NOMO-1 treated with dmso at 0.1 percent for 144 hours (cell line): ENCODE results near the gene AGAP1.

Experiments used
- DNase-seq: peaks from one replicate; lab custom pipeline; 2025; ENCODE audit not compliant: unreplicated experiment; lab: John Stamatoyannopoulos, UW

Gene AGAP1

DNA sequence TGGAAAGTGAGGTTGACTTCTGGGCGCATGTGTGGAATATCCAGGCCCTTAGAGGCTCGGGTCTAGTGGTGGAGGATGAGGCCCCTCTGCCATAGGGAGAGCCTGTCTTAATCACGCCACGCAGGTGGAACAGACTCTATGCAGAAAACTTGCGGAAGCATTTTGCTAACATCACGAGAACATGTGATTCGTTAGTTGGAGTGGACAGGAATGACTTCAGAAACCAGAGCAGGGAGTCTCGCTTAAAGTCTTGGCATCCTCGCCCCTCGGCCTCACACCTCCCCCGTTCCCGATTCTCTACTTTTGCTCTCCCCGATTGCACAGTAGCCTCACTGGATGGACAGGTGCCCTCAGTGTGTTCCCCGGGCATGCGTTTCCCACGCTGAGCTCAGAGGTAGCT is 340.9 kb downstream of the AGAP1 start:
- no peak for DNase-seq

- DNase-seq: no peak
Measured at GRCh38 chr2:235835810-235836209, 342.0 kb downstream of the AGAP1 start.

- DNase-seq: no peak
Measured at GRCh38 chr2:235836491-235836911, 342.7 kb downstream of the AGAP1 start.

- no peak for DNase-seq
Measured at GRCh38 chr2:235839226-235839625, 345.4 kb downstream of the AGAP1 start.

DNA sequence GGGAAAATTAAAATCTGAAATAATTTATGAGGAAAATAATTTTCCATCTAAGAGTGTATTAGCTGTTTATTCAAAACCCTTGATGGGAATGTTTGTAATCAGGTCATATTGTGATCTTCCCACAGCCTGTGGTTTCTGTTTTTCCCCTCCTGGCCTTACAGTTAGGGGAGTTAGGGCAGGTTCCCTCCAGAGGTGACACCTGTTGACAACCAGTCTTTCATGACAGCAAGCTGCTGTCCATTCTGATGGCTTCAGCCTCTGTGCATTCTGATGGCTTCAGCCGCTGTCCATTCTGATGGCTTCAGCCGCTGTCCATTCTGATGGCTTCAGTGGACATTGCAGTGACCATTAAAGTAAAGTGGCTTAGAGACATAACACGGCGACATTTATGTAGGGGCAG is 346.1 kb downstream of the AGAP1 start:
- DNase-seq: no peak

- no peak for DNase-seq
Measured at GRCh38 chr2:235841863-235842262, 348.0 kb downstream of the AGAP1 start.

DNA sequence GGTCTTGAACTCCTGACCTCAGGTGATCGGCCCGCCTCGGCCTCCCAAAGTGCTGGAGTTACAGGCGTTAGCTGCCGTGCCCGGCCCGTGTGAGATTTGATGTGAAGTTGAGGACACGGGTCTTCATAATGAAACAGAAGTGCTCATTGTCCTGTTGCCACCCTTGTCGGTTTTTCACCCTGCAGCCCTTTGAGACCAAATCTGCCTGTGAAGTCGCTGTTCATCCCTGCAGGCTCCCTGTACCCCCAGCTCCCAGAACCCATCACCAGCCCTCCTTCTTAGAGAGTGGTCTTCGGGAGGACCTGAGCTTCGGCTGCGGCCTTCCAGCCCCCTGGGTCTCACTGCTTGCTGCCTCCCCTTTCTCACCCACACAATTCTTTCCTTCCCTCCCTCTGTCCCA is 349.1 kb downstream of the AGAP1 start:
- DNase-seq: no peak

DNA sequence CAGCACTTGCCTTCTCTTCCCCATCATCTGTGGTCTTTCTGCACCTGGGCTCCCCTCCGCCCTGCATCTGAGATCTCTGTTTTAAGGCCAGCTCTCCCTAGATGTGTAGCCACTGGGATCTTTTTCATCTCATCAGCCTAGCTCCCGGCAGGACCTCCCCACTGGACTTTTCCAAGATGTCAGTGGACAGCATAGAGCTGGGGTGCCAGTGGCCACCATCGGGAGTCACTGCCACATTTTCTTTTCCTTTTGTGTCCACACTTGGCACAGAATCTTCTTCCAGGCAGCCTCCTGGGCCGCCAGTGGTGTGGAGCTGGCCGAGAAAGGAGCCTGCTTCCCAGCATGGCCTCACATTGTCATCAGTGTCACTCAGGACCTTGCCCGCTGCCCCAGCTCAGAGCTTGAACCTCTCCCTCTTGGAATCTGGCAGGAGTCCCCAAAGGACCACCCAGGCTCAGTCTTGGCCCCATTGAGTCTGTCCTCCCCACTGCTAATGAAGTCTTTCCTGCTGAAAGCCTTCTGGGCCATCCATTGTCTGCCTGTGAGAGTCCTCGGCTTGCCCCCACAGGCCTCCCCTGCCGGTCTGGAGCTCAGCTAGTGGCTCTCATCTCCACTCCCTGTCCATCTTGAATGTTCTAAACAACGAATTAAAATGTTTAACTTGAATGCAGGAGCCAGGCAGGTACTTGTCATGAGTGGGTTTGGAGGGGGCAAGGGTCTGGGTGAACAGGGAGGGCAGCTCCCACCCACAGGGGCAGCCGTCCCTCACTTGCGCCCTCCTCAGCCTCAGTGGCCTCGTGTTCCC is 349.9 kb downstream of the AGAP1 start:
- no peak for DNase-seq

- DNase-seq: no peak
Measured at GRCh38 chr2:235844561-235844960, 350.7 kb downstream of the AGAP1 start.

DNA sequence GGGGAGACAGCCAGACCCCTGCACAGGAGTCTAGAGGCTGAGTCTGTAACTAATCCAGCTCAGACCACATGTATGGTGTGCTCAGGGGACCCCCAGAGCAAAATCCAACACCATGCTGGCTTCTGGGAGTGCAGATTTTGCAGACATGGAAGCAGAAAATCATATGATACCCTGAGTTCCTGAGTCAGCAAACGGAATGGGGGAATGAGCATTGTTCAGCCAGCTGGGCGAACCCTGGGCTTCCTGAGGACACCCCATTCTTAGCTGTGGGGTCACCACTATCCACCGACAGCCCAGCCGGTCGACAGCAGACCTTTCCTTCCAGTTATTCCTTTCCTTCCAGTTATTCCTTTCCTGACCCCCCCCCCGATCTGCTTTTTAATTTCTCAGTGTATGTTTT is 351.4 kb downstream of the AGAP1 start:
- no peak for DNase-seq

DNA sequence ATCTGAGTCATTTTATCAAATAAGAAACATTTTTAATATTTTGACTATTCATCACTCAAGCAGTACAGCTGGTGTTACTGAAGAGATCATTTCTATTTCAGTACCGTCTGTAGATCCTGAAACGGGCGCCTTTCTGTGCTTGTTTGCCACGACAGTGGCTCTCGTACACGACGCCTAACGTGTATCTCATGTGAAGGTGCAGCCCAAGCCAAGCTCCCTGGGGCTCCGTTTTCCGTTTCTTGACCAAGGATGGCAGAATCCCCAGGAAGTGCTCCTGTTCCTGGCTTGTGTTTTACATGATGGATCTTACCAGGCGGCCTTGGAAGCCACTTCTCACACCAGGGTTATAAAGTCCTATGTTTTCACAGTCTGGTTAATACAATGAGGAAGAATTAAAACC is 353.7 kb downstream of the AGAP1 start:
- no peak for DNase-seq

DNA sequence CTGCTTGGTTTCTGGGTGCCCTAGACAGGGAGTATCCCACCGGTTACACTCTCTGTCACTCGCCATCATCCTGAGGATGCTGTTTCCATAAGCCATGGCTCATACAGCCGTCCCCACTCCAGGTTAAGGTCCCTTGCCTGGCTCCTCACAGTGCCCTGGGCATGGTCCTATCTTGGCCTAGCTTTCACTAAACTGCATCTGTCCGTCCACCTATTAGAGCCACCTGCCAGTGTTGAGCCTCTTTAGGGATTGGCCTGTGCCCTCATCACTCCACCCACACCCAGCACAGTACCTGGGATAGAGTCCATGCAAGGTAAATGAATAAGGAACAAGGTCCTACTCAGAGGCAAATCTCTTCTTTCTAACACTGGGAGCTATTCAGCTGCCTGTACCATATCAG is 354.2 kb downstream of the AGAP1 start:
- no peak for DNase-seq

- DNase-seq: no peak
Measured at GRCh38 chr2:235848946-235849345, 355.1 kb downstream of the AGAP1 start.

GRCh38 chr2:235849489-235849888 is 355.6 kb downstream of the AGAP1 start:
- no peak for DNase-seq

DNA sequence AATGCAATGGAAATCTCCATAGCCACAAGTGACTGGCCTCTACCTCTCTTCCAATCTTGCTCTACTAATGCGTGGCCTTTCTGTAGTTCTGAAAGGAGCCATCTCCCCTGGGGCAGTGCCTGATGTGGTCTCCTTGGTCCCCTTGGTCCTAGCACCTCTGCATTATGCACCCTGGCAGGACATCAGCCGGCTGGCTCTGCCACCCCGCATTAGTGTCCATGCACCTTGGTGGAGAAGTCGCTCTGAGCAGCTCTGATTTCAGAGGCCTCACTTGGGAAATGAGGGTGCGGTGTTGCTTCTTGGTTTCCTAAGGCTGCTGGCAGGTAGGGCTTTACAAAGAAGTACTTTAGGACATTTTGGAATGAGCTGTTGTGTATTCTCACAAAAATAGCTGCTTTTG is 356.4 kb downstream of the AGAP1 start:
- no peak for DNase-seq

DNA sequence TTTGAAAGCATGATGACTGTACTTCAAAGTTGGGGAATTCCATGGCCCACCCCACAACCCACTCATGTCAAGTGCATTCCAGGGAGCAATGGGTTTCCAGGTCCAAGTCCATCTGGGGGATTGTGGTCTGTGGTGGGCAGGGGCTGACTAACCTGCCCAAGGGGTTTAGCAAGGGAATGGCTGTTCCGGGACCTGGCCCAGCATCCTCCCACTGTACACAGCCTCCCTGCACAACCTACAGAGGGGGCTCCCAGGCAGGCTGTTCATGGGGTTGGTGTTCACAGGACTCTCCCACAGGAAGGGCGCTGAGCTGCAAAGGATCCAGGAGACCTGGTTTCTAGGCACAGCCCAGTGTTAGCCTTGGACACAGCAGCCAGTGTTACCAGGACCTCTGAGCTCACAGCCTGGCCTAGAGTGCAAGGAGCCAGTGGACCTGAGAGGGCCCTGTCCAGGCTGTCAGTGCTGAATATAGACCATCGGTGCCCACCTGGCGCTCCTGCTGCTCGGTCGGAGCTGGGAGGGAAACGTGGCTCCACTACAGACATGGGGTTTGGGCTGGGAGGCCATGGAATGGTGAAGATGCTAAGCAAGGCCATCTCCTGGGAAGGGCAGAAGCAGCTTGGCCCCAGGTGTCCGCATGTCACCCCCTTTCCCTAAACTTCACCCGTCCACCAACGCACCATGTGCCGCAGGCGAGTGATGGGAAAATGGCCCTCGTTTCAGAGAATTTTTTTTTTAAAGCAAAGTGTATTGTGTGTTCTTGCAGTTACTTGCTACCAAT is 357.1 kb downstream of the AGAP1 start:
- no peak for DNase-seq

DNA sequence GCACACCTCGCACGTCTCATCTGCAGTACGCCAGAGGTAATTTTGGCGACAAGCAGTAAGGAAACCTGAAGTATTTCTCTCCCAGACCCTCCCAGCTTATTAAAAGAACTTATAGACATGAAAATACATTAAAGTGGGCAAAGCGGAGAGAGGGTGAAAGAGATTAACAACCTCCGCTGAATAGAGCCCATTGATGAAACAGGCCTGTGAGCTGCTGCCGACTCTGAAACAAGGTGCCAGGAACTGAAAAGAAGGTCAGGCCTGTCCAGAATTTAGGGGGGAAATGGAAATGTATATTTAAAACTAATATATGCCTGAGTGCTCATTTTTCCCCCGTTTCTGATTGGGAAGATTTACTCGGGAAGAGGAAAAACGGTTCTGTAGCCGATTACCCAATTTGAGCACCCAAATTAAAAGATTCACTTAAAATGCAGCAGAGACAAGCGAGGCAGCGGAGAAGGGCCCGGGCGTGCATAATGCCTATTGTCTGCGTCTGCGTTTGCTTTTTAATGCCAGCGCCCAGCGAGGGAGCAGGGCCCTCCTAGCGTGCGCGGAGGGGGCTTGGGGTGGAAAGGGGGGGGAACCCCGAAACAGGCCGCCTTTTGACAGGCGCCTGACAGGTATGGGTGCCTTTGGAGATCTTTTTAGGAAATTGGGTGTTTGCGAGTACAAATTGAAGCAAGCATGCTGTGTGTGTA is 358.1 kb downstream of the AGAP1 start:
- DNase-seq: no peak

- no peak for DNase-seq
Measured at GRCh38 chr2:235852526-235852920, 358.7 kb downstream of the AGAP1 start.

- DNase-seq: no peak
Measured at GRCh38 chr2:235854276-235854675, 360.4 kb downstream of the AGAP1 start.

DNA sequence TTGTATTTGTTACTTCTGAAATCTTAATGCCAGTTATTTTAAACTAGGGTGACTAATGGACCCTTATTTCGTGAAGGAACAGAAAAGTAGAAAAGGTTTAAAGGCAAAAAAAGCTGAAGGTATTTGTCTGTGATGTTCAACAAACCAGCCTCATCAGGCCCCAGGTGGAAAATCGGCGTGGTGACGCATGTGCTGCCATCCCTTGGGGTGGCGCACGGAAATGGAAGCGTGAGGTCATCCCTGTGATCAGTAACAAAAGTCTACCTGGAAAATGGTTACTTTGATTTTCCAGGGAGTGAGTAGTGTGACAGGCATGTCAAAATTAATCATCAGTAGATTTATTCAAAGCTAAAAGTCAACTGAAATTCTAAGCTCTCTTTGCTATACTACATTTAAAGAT is 361.2 kb downstream of the AGAP1 start:
- no peak for DNase-seq

- DNase-seq: no peak
Measured at GRCh38 chr2:235856151-235856854, 362.5 kb downstream of the AGAP1 start.
